Astrocyte (in vitro differentiated cells and primary cell): ENCODE data around the gene C10orf67.

ENCODE experiments used
- EZH2 ChIP-seq: IDR thresholded peaks from 2 replicates; pipeline ENCODE4 v1.6.1; 2012; ENCODE audit warnings: mild to moderate bottlenecking, low read length, inconsistent platforms; ENCODE audit not compliant: insufficient read depth
- TF ChIP-seq, protein P1 (sequence below): IDR thresholded peaks from 2 replicates; pipeline ENCODE4 v1.5.1; 2011; ENCODE audit warnings: low read depth, mild to moderate bottlenecking, inconsistent platforms, low read length, moderate library complexity; ENCODE audit not compliant: insufficient read depth

- TF ChIP-seq, protein P1, sequence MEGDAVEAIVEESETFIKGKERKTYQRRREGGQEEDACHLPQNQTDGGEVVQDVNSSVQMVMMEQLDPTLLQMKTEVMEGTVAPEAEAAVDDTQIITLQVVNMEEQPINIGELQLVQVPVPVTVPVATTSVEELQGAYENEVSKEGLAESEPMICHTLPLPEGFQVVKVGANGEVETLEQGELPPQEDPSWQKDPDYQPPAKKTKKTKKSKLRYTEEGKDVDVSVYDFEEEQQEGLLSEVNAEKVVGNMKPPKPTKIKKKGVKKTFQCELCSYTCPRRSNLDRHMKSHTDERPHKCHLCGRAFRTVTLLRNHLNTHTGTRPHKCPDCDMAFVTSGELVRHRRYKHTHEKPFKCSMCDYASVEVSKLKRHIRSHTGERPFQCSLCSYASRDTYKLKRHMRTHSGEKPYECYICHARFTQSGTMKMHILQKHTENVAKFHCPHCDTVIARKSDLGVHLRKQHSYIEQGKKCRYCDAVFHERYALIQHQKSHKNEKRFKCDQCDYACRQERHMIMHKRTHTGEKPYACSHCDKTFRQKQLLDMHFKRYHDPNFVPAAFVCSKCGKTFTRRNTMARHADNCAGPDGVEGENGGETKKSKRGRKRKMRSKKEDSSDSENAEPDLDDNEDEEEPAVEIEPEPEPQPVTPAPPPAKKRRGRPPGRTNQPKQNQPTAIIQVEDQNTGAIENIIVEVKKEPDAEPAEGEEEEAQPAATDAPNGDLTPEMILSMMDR = no peak
- TF ChIP-seq EZH2 = no peak
These were observed 172.0 kb downstream of the C10orf67 start for GRCh38 chr10:23172429-23173213.
